H9 (cell line): Measurements from ENCODE around the gene CDC42EP1. TPM values are rescaled to one million over a fixed set of nuclear protein-coding genes. Genes with fewer than 3 reads are reported as not detected.
"Not testable (repeated sequence)": the region's sequence is repeated elsewhere in the genome, so short reads cannot be mapped to it uniquely, and the experiment has no call there.

ENCODE experiments used
- DNase-seq: peaks from one replicate; pipeline ENCODE4 v3.0.0-alpha.2; 2017
- H2AFZ ChIP-seq: one replicate; pipeline ENCODE4 v1.6.1; 2013; ENCODE audit warnings: mild to moderate bottlenecking, low read length, control low read depth, moderate library complexity
- H2AK5ac ChIP-seq: 2 replicates; pipeline ENCODE4 v1.6.1; 2013; ENCODE audit warnings: low read length, control low read depth, mixed read lengths; ENCODE audit not compliant: insufficient read length
- H2BK120ac ChIP-seq: one replicate; pipeline ENCODE4 v1.6.1; 2013; ENCODE audit warnings: low read depth, mild to moderate bottlenecking, low read length, control low read depth, inconsistent platforms; ENCODE audit not compliant: poor library complexity, severe bottlenecking
- H2BK12ac ChIP-seq: 2 replicates; pipeline ENCODE4 v1.6.1; 2013; ENCODE audit warnings: low read length, control low read depth, mixed read lengths, low read depth; ENCODE audit not compliant: insufficient read length
- H2BK15ac ChIP-seq: 2 replicates; pipeline ENCODE4 v1.6.1; 2013; ENCODE audit warnings: low read depth, low read length, control low read depth
- H2BK20ac ChIP-seq: one replicate; pipeline ENCODE4 v1.6.1; 2013; ENCODE audit warnings: low read depth, mild to moderate bottlenecking, low read length, control low read depth, inconsistent platforms; ENCODE audit not compliant: poor library complexity, severe bottlenecking
- H2BK5ac ChIP-seq: 2 replicates; pipeline ENCODE4 v1.6.1; 2013; ENCODE audit warnings: low read length, control low read depth, mixed read lengths; ENCODE audit not compliant: insufficient read length
- H3K14ac ChIP-seq: 2 replicates; pipeline ENCODE4 v1.6.1; 2013; ENCODE audit warnings: low read length, control low read depth; ENCODE audit not compliant: insufficient read depth
- H3K18ac ChIP-seq: 2 replicates; pipeline ENCODE4 v1.6.1; 2013; ENCODE audit warnings: low read depth, mild to moderate bottlenecking, mixed read lengths, low read length, control low read depth; ENCODE audit not compliant: insufficient read length
- H3K23ac ChIP-seq: 2 replicates; pipeline ENCODE4 v1.6.1; 2013; ENCODE audit warnings: low read length, control low read depth, mixed read lengths, low read depth; ENCODE audit not compliant: insufficient read length
- H3K23me2 ChIP-seq: 2 replicates; pipeline ENCODE4 v1.6.1; 2013; ENCODE audit warnings: low read depth, mild to moderate bottlenecking, mixed read lengths, low read length, control low read depth; ENCODE audit not compliant: insufficient read length, poor library complexity, severe bottlenecking
- H3K27ac ChIP-seq: 2 replicates; pipeline ENCODE4 v1.5.1; 2013; ENCODE audit warnings: low read length, control low read depth, mixed read lengths, low read depth; ENCODE audit not compliant: insufficient read length
- H3K27me3 ChIP-seq: 2 replicates; pipeline ENCODE4 v1.6.1; 2013; ENCODE audit warnings: low read length, control low read depth, inconsistent platforms; ENCODE audit not compliant: insufficient read depth
- H3K4ac ChIP-seq: 2 replicates; pipeline ENCODE4 v1.6.1; 2013; ENCODE audit warnings: low read depth, mild to moderate bottlenecking, control low read depth, inconsistent platforms, low read length, moderate library complexity
- H3K4me1 ChIP-seq: 2 replicates; pipeline ENCODE4 v1.6.1; 2013; ENCODE audit warnings: low read length, control low read depth, inconsistent platforms; ENCODE audit not compliant: insufficient read depth
- H3K4me2 ChIP-seq: 2 replicates; pipeline ENCODE4 v1.6.1; 2013; ENCODE audit warnings: low read length, control low read depth, mixed read lengths; ENCODE audit not compliant: insufficient read length, insufficient read depth
- H3K56ac ChIP-seq: 2 replicates; pipeline ENCODE4 v1.6.1; 2013; ENCODE audit warnings: low read depth, mild to moderate bottlenecking, mixed read lengths, low read length, control low read depth; ENCODE audit not compliant: insufficient read length
- H3K79me1 ChIP-seq: 2 replicates; pipeline ENCODE4 v1.6.1; 2013; ENCODE audit warnings: low read depth, mild to moderate bottlenecking, moderate library complexity, low read length, control low read depth, inconsistent platforms; ENCODE audit not compliant: insufficient read depth, poor library complexity, severe bottlenecking
- H3K79me2 ChIP-seq: 2 replicates; pipeline ENCODE4 v1.6.1; 2013; ENCODE audit warnings: low read length, control low read depth, inconsistent platforms; ENCODE audit not compliant: insufficient read depth
- H3K9ac ChIP-seq: 2 replicates; pipeline ENCODE4 v1.6.1; 2013; ENCODE audit warnings: low read length, control low read depth, mixed read lengths; ENCODE audit not compliant: insufficient read length; ENCODE audit errors: extremely low read depth
- H3K9me3 ChIP-seq: one replicate; pipeline ENCODE4 v1.6.1; 2013; ENCODE audit warnings: low read depth, low read length, inconsistent platforms; ENCODE audit not compliant: control insufficient read depth
- H3T11ph ChIP-seq: one replicate; pipeline ENCODE4 v1.6.1; 2013; ENCODE audit warnings: mild to moderate bottlenecking, low read length, control low read depth, inconsistent platforms
- H4K20me1 ChIP-seq: one replicate; pipeline ENCODE4 v1.6.1; 2013; ENCODE audit not compliant: control insufficient read depth, insufficient read length, insufficient read depth
- H4K5ac ChIP-seq: 2 replicates; pipeline ENCODE4 v1.6.1; 2013; ENCODE audit warnings: low read depth, mild to moderate bottlenecking, mixed read lengths, low read length, control low read depth; ENCODE audit not compliant: insufficient read length
- H4K8ac ChIP-seq: replicated peaks from 2 replicates; pipeline ENCODE4 v1.6.1; 2013; ENCODE audit warnings: low read length, control low read depth, mixed read lengths, low read depth; ENCODE audit not compliant: insufficient read length
- H4K91ac ChIP-seq: 2 replicates; pipeline ENCODE4 v1.6.1; 2013; ENCODE audit warnings: low read depth, mild to moderate bottlenecking, moderate library complexity, mixed read lengths, low read length, control low read depth; ENCODE audit not compliant: insufficient read length
- H3K27ac Mint-ChIP-seq, 3 experiments: 2 replicates in 2 of 3; 3 replicates in 1 of 3; pipeline ENCODE4 v1.8.0; 2020 to 2021; ENCODE audit warnings: mixed read lengths in 3 of 3, mild to moderate bottlenecking in 1 of 3, moderate library complexity in 1 of 3
- H3K27me3 Mint-ChIP-seq: 2 replicates; pipeline ENCODE4 v1.8.0; 2021; ENCODE audit warnings: low read depth, mild to moderate bottlenecking, moderate library complexity, mixed read lengths
- H3K36me3 Mint-ChIP-seq, 3 experiments: 2 replicates in 2 of 3; 3 replicates in 1 of 3; pipeline ENCODE4 v1.8.0; 2020 to 2021; ENCODE audit warnings: low read depth in 3 of 3, mixed read lengths in 3 of 3; ENCODE audit not compliant: insufficient read depth in 1 of 3
- H3K4me1 Mint-ChIP-seq, 2 experiments: 2 replicates each; pipeline ENCODE4 v1.8.0; 2020; ENCODE audit warnings: mixed read lengths in 2 of 2
- H3K4me3 Mint-ChIP-seq, 2 experiments: 2 replicates in 1 of 2; 3 replicates in 1 of 2; pipeline ENCODE4 v1.8.0; 2020 to 2021; ENCODE audit warnings: mild to moderate bottlenecking in 2 of 2, mixed read lengths in 2 of 2, moderate library complexity in 1 of 2
- H3K9me3 Mint-ChIP-seq, 2 experiments: 2 replicates in 1 of 2; 3 replicates in 1 of 2; pipeline ENCODE4 v1.8.0; 2020; ENCODE audit warnings: mild to moderate bottlenecking in 2 of 2, mixed read lengths in 2 of 2, moderate library complexity in 1 of 2
- CTCF ChIP-seq: fragments of 200-600 bp; sonication (generic); conservative IDR thresholded peaks from 3 replicates; pipeline ENCODE4 v1.8.0; 2021; ENCODE audit warnings: antibody characterized with exemption, mild to moderate bottlenecking
- WGBS: extraction: QIAGEN DNeasy Blood & Tissue Kit; methylation state at CpG from one replicate; pipeline ENCODE4 v1.1.7; 2013; ENCODE audit warnings: missing lambda C conversion rate, low lambda C conversion rate, mixed read lengths; ENCODE audit not compliant: insufficient read length; ENCODE audit errors: extremely low coverage; 5-methylcytosine and 5-hydroxymethylcytosine counted together
- total RNA-seq: library from RNA; stranded (reverse); gene quantifications from 2 replicates; pipeline ENCODE4 v1.2.1, GENCODE V29; 2021

The CDC42EP1 gene
- total RNA-seq, 1 experiment from 2014 or later: 23.0 TPM

- Histone ChIP-seq H2BK20ac (no peak overlapping the region), H3K56ac (no peak overlapping the region), H4K20me1 (no peaks in the 10 kb centered on the region), H4K91ac (no peak overlapping the region), H3K79me1 (no peaks in the 10 kb centered on the region), H3K23ac (no peak overlapping the region), H3K14ac (no peak overlapping the region), H2BK5ac (no peak overlapping the region), H3K79me2 (no peaks in the 10 kb centered on the region), H2AFZ (no peak overlapping the region), H3K9ac (no peak overlapping the region), H4K5ac (no peak overlapping the region), H3K27ac (no peak overlapping the region), H3K23me2 (no peaks in the 10 kb centered on the region), H3K18ac (no peak overlapping the region), H3K9me3 (no peaks in the 10 kb centered on the region), H3K4me1 (no peaks in the 10 kb centered on the region), H2BK120ac (no peak overlapping the region), H2BK12ac (no peak overlapping the region), H3K4me2 (no peak overlapping the region), H3T11ph (no peak overlapping the region), H2BK15ac (no peak overlapping the region), H3K27me3 (no peaks in the 10 kb centered on the region), H4K8ac (no peak overlapping the region), H2AK5ac (no peak overlapping the region), H3K4ac (no peak overlapping the region)
- H3K27ac Mint-ChIP-seq: peak overlapping the region in 1 of 3 experiments; percentile 79; a peak in 3 of 7 replicates
- peak overlapping the region in 1 of 2 experiments; percentile 60; a peak in 2 of 5 replicates for H3K4me3 Mint-ChIP-seq
- no CpG with 5 or more reads among the region's 20 CpGs for WGBS
- H3K4me1 Mint-ChIP-seq: peaks cover 12 to 20% of the 10 kb centered on the region in 2 experiments
- peak; percentile 98 for TF ChIP-seq CTCF
- DNase-seq: peak; percentile 97
- H3K27me3 Mint-ChIP-seq: peaks cover 11% of the 10 kb centered on the region
- H3K36me3 Mint-ChIP-seq: no peaks in the 10 kb centered on the region
- H3K9me3 Mint-ChIP-seq: no peaks in the 10 kb centered on the region; a peak in 1 of 5 replicates
Observed at GRCh38 chr22:37538590-37539357, 21.5 kb upstream of the CDC42EP1 start.

- not testable (repeated sequence) for H3K4me3 Mint-ChIP-seq, H3K9ac ChIP-seq, H3K9me3 Mint-ChIP-seq, H2BK120ac ChIP-seq, H2BK20ac ChIP-seq, H4K20me1 ChIP-seq, DNase-seq, H3K18ac ChIP-seq, H3K79me2 ChIP-seq, H3K27me3 ChIP-seq, H3K4me2 ChIP-seq, H2BK15ac ChIP-seq, H4K5ac ChIP-seq, H3T11ph ChIP-seq, H3K27ac ChIP-seq, H2AK5ac ChIP-seq, H3K36me3 Mint-ChIP-seq, H4K8ac ChIP-seq, H3K4me1 ChIP-seq, H3K56ac ChIP-seq, H3K23ac ChIP-seq, H2BK12ac ChIP-seq, H3K4ac ChIP-seq, H2BK5ac ChIP-seq, H4K91ac ChIP-seq, H3K9me3 ChIP-seq, H3K23me2 ChIP-seq, H2AFZ ChIP-seq, H3K14ac ChIP-seq, H3K27ac Mint-ChIP-seq, H3K79me1 ChIP-seq
- Mint-ChIP-seq H3K27me3 (peaks cover 11% of the 10 kb centered on the region), H3K4me1 (peaks cover 12 to 22% of the 10 kb centered on the region in 2 experiments)
- WGBS: no CpG with 5 or more reads among the region's 6 CpGs
Observed at GRCh38 chr22:37539790-37540189, 20.5 kb upstream of the CDC42EP1 start.
